DOHH2 (cell line): ENCODE data around the gene IQSEC1.
A peak's percentile ranks its signal among the peaks of the same experiment; 100 is the strongest.

Source experiments
- H3F3A ChIP-seq: fragments of 200-600 bp; sonication (generic), shearing (Covaris generic); 2 replicates; pipeline ENCODE4 v1.6.0; 2016; ENCODE audit warnings: antibody characterized with exemption, mild to moderate bottlenecking; ENCODE audit not compliant: control insufficient read depth, insufficient read depth
- H3K27ac ChIP-seq: fragments of 200-600 bp; sonication (generic); 2 replicates; pipeline ENCODE4 v1.5.1; 2014; ENCODE audit warnings: low read depth, mild to moderate bottlenecking, low read length, moderate library complexity
- H3K27me3 ChIP-seq: fragments of 200-600 bp; sonication (generic); 2 replicates; pipeline ENCODE4 v1.6.1; 2014; ENCODE audit warnings: mild to moderate bottlenecking, low read length, mixed read lengths; ENCODE audit not compliant: control insufficient read depth
- H3K36me3 ChIP-seq: fragments of 200-600 bp; sonication (generic); 2 replicates; pipeline ENCODE4 v1.6.1; 2014; ENCODE audit warnings: mild to moderate bottlenecking, low read length, moderate library complexity, mixed read lengths; ENCODE audit not compliant: control insufficient read depth
- H3K4me1 ChIP-seq: fragments of 200-600 bp; sonication (generic); 2 replicates; pipeline ENCODE4 v1.6.1; 2014; ENCODE audit warnings: mild to moderate bottlenecking, low read length, mixed read lengths; ENCODE audit not compliant: control insufficient read depth
- H3K4me2 ChIP-seq: fragments of 200-600 bp; sonication (generic); 2 replicates; pipeline ENCODE4 v1.6.0; 2014; ENCODE audit warnings: mild to moderate bottlenecking, low read length, moderate library complexity
- H3K4me3 ChIP-seq: fragments of 200-600 bp; sonication (generic); 2 replicates; pipeline ENCODE4 v1.5.1; 2014; ENCODE audit warnings: mild to moderate bottlenecking, low read length, mixed read lengths
- H3K79me2 ChIP-seq: fragments of 200-600 bp; sonication (generic); 2 replicates; pipeline ENCODE4 v1.6.1; 2014; ENCODE audit warnings: mild to moderate bottlenecking, low read length, mixed read lengths; ENCODE audit not compliant: control insufficient read depth
- H3K9me2 ChIP-seq: fragments of 200-600 bp; sonication (generic); replicated peaks from 2 replicates; pipeline ENCODE4 v1.6.1; 2014; ENCODE audit warnings: mild to moderate bottlenecking, low read length, mixed read lengths; ENCODE audit not compliant: control insufficient read depth
- H3K9me3 ChIP-seq: fragments of 200-600 bp; sonication (generic); 2 replicates; pipeline ENCODE4 v1.6.1; 2014; ENCODE audit warnings: antibody characterized with exemption, low read length, mixed read lengths; ENCODE audit not compliant: control insufficient read depth, insufficient read depth
- H4K20me1 ChIP-seq: fragments of 200-600 bp; sonication (generic); 2 replicates; pipeline ENCODE4 v1.6.0; 2014; ENCODE audit warnings: low read depth, mild to moderate bottlenecking, antibody characterized with exemption, low read length, moderate library complexity; ENCODE audit not compliant: control insufficient read depth, insufficient read depth
- CTCF ChIP-seq: fragments of 200-600 bp; sonication (generic); IDR thresholded peaks from one replicate; pipeline ENCODE4 v1.5.1; 2014; ENCODE audit warnings: antibody characterized with exemption, mild to moderate bottlenecking, low read depth, low read length; ENCODE audit not compliant: poor library complexity, severe bottlenecking
- EZH2phosphoT487 ChIP-seq: fragments of 200-600 bp; sonication (generic); IDR thresholded peaks from 2 replicates; pipeline ENCODE4 v1.6.1; 2017; ENCODE audit warnings: borderline replicate concordance, mild to moderate bottlenecking, antibody characterized with exemption, low read length, moderate library complexity, mixed read lengths

IQSEC1 gene

GRCh38 chr3:13086531-13086981, 13.3 kb upstream of the IQSEC1 start:
- Histone ChIP-seq H3K27me3 (no peaks in the 10 kb centered on the region), H4K20me1 (no peaks in the 10 kb centered on the region), H3K9me2 (no peaks in the 10 kb centered on the region), H3K4me3 (no peak overlapping the region), H3K4me2 (peak overlapping the region; percentile 16; the same call in 1 of the 2 replicates), H3K79me2 (no peaks in the 10 kb centered on the region), H3F3A (peaks cover 5% of the 10 kb centered on the region), H3K36me3 (no peaks in the 10 kb centered on the region), H3K4me1 (peaks cover 60% of the 10 kb centered on the region), H3K9me3 (no peaks in the 10 kb centered on the region), H3K27ac (peak overlapping the region; percentile 7)
- TF ChIP-seq EZH2phosphoT487 (no peak), CTCF (no peak)

GRCh38 chr3:13085846-13086179, 12.6 kb upstream of the IQSEC1 start:
- no peak overlapping the region for H3K4me2 ChIP-seq

GRCh38 chr3:13085081-13085845, 12.0 kb upstream of the IQSEC1 start:
- Histone ChIP-seq H4K20me1 (no peaks in the 10 kb centered on the region), H3K27ac (no peak overlapping the region), H3F3A (peaks cover 5% of the 10 kb centered on the region), H3K36me3 (no peaks in the 10 kb centered on the region), H3K4me3 (no peak overlapping the region), H3K9me3 (no peaks in the 10 kb centered on the region), H3K4me1 (peaks cover 60% of the 10 kb centered on the region), H3K79me2 (no peaks in the 10 kb centered on the region), H3K9me2 (no peaks in the 10 kb centered on the region), H3K27me3 (no peaks in the 10 kb centered on the region), H3K4me2 (no peak overlapping the region)
- TF ChIP-seq CTCF (no peak), EZH2phosphoT487 (no peak)

More at GRCh38 chr3:13085846-13086179, 12.6 kb upstream of the IQSEC1 start:
- Histone ChIP-seq H3K79me2 (no peaks in the 10 kb centered on the region), H3K36me3 (no peaks in the 10 kb centered on the region), H3K4me3 (no peak overlapping the region), H3K9me3 (no peaks in the 10 kb centered on the region), H3K27ac (no peak overlapping the region), H4K20me1 (no peaks in the 10 kb centered on the region), H3K27me3 (no peaks in the 10 kb centered on the region), H3F3A (peaks cover 5% of the 10 kb centered on the region), H3K4me1 (peaks cover 60% of the 10 kb centered on the region), H3K9me2 (no peaks in the 10 kb centered on the region)
- TF ChIP-seq CTCF (no peak), EZH2phosphoT487 (no peak)
